Neuronal stem cell (in vitro differentiated cells): ENCODE data around the gene LRAT.

ENCODE experiments used
- DNase-seq: peaks from one replicate; pipeline ENCODE4 v3.0.0-alpha.2; 2013; ENCODE audit warnings: low spot score
- H2AFZ ChIP-seq: one replicate; pipeline ENCODE4 v1.6.1; 2013; ENCODE audit warnings: mild to moderate bottlenecking, low read length, inconsistent platforms
- H2AK5ac ChIP-seq: 2 replicates; pipeline ENCODE4 v1.6.1; 2013; ENCODE audit warnings: low read depth, mild to moderate bottlenecking, inconsistent platforms, low read length, moderate library complexity, mixed read lengths
- H2BK120ac ChIP-seq: 2 replicates; pipeline ENCODE4 v1.6.1; 2013; ENCODE audit warnings: low read depth, mild to moderate bottlenecking, inconsistent platforms, low read length, moderate library complexity, mixed read lengths
- H2BK12ac ChIP-seq: one replicate; pipeline ENCODE4 v1.6.1; 2013; ENCODE audit warnings: low read length, inconsistent platforms
- H2BK15ac ChIP-seq: 2 replicates; pipeline ENCODE4 v1.6.1; 2013; ENCODE audit warnings: mild to moderate bottlenecking, low read length, inconsistent platforms, mixed read lengths
- H2BK5ac ChIP-seq: one replicate; pipeline ENCODE4 v1.6.1; 2013; ENCODE audit warnings: inconsistent platforms, mild to moderate bottlenecking, low read length, moderate library complexity
- H3K14ac ChIP-seq: one replicate; pipeline ENCODE4 v1.6.1; 2013; ENCODE audit warnings: low read length, inconsistent platforms
- H3K18ac ChIP-seq: 2 replicates; pipeline ENCODE4 v1.6.1; 2013; ENCODE audit warnings: low read length, inconsistent platforms
- H3K23ac ChIP-seq: 2 replicates; pipeline ENCODE4 v1.6.1; 2013; ENCODE audit warnings: low read depth, mild to moderate bottlenecking, mixed read lengths, low read length, inconsistent platforms; ENCODE audit not compliant: poor library complexity
- H3K27ac ChIP-seq: replicated peaks from 3 replicates; pipeline ENCODE4 v1.5.1; 2013; ENCODE audit warnings: low read length, inconsistent platforms
- H3K27me3 ChIP-seq, 3 experiments: 2 replicates each; pipeline ENCODE4 v1.6.1; 2013; ENCODE audit warnings: low read length in 3 of 3, mild to moderate bottlenecking in 2 of 3, inconsistent platforms in 1 of 3, low read depth in 1 of 3, mixed read lengths in 1 of 3, moderate library complexity in 1 of 3; ENCODE audit not compliant: control insufficient read depth in 3 of 3, insufficient read depth in 3 of 3
- H3K36me3 ChIP-seq, 2 donors: replicated peaks in 1 of 2; 2 replicates each; pipeline ENCODE4 v1.6.1; 2013; ENCODE audit warnings: low read length in 2 of 2; ENCODE audit not compliant: control insufficient read depth in 2 of 2, insufficient read depth in 2 of 2
- H3K4ac ChIP-seq: 2 replicates; pipeline ENCODE4 v1.6.1; 2013; ENCODE audit warnings: inconsistent platforms, mild to moderate bottlenecking, low read length, moderate library complexity
- H3K4me1 ChIP-seq, 2 donors: 1 replicate in 1 of 2; 2 replicates in 1 of 2; pipeline ENCODE4 v1.6.1; 2013; ENCODE audit warnings: low read length in 2 of 2, low read depth in 1 of 2; ENCODE audit not compliant: control insufficient read depth in 2 of 2, insufficient read depth in 1 of 2
- H3K4me2 ChIP-seq: one replicate; pipeline ENCODE4 v1.6.1; 2013; ENCODE audit warnings: mild to moderate bottlenecking, low read length, inconsistent platforms; ENCODE audit not compliant: insufficient read depth, poor library complexity, severe bottlenecking
- H3K4me3 ChIP-seq, 2 donors: 2 replicates each; pipeline ENCODE4 v1.5.1; 2013; ENCODE audit warnings: low read length in 2 of 2, mild to moderate bottlenecking in 2 of 2, inconsistent platforms in 1 of 2, moderate library complexity in 1 of 2
- H3K79me1 ChIP-seq: one replicate; pipeline ENCODE4 v1.6.1; 2013; ENCODE audit warnings: low read depth, mild to moderate bottlenecking, inconsistent platforms, low read length, moderate library complexity
- H3K9ac ChIP-seq: one replicate; pipeline ENCODE4 v1.6.1; 2013; ENCODE audit warnings: mild to moderate bottlenecking, low read depth, low read length, inconsistent platforms; ENCODE audit not compliant: poor library complexity
- H3K9me3 ChIP-seq, 2 donors: replicated peaks in 1 of 2; 2 replicates each; pipeline versions ENCODE3 to v1.6.1; 2013; ENCODE audit warnings: low read length in 2 of 2, mild to moderate bottlenecking in 2 of 2, inconsistent platforms in 1 of 2, low read depth in 1 of 2, mixed read lengths in 1 of 2, moderate library complexity in 1 of 2; ENCODE audit not compliant: control insufficient read depth in 2 of 2, insufficient read depth in 1 of 2
- H4K8ac ChIP-seq: one replicate; pipeline ENCODE4 v1.6.1; 2013; ENCODE audit warnings: low read depth, mild to moderate bottlenecking, inconsistent platforms, low read length, moderate library complexity
- H4K91ac ChIP-seq: one replicate; pipeline ENCODE4 v1.6.1; 2013; ENCODE audit warnings: low read length, low read depth, mild to moderate bottlenecking, inconsistent platforms; ENCODE audit not compliant: poor library complexity
- WGBS, 2 donors: extraction: QIAGEN DNeasy Blood & Tissue Kit; methylation state at CpG; one replicate each; pipeline ENCODE4 v1.1.7; 2013; ENCODE audit warnings: missing lambda C conversion rate in 2 of 2, mixed read lengths in 1 of 2; ENCODE audit not compliant: insufficient read length in 2 of 2, insufficient replicate concordance in 1 of 2; ENCODE audit errors: extremely low coverage in 2 of 2; 5-methylcytosine and 5-hydroxymethylcytosine counted together

LRAT gene

DNA sequence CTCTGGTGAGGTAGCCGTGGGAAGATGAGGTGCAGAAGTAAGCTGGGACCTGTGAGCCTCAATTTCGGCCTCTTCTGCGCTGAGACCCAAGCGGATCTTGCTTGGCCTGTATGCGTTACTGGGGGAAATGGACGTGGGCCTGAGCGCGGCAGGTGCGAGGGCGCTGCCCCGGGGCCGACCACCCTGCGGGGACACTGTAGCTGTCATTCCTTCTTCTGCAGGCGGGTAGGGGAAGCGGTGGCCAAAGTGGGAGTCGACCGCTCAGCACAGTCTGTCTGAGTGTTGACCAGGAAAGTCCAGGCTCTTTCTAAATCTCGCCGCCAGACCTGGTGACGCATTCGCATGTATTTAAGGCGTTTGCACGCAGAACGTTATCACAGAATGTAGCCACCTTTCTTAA is 3.3 kb upstream of the LRAT start:
- H3K4me1 ChIP-seq: peaks cover 2 to 19% of the 10 kb centered on the region in 2 donors
- no peak overlapping the region for H3K4ac ChIP-seq
- H3K79me1 ChIP-seq: no peaks in the 10 kb centered on the region
- peak overlapping the region; percentile 45 for H2BK5ac ChIP-seq
- no peak overlapping the region for H3K23ac ChIP-seq
- H2AK5ac ChIP-seq: peak overlapping the region; percentile 56
- no peak overlapping the region for H4K91ac ChIP-seq
- no peak overlapping the region for H2BK120ac ChIP-seq
- no peak overlapping the region for H3K27ac ChIP-seq
- H3K9me3 ChIP-seq: peaks cover 2 to 4% of the 10 kb centered on the region in 2 donors
- peak overlapping the region; percentile 75 for H2BK15ac ChIP-seq
- H3K27me3 ChIP-seq: peaks cover 4 to 64% (median 49%) of the 10 kb centered on the region in 3 experiments
- no peak overlapping the region for H3K9ac ChIP-seq
- H3K18ac ChIP-seq: no peak overlapping the region
- no peak overlapping the region for H2BK12ac ChIP-seq
- no peak overlapping the region for H3K4me2 ChIP-seq
- H3K4me3 ChIP-seq: no peak overlapping the region
- no peaks in the 10 kb centered on the region for H3K36me3 ChIP-seq
- H4K8ac ChIP-seq: no peak overlapping the region
- no peak for DNase-seq
- WGBS, 2 donors: no CpG with 5 or more reads among the region's 24 CpGs
- no peak overlapping the region for H3K14ac ChIP-seq
- H2AFZ ChIP-seq: no peak overlapping the region

DNA sequence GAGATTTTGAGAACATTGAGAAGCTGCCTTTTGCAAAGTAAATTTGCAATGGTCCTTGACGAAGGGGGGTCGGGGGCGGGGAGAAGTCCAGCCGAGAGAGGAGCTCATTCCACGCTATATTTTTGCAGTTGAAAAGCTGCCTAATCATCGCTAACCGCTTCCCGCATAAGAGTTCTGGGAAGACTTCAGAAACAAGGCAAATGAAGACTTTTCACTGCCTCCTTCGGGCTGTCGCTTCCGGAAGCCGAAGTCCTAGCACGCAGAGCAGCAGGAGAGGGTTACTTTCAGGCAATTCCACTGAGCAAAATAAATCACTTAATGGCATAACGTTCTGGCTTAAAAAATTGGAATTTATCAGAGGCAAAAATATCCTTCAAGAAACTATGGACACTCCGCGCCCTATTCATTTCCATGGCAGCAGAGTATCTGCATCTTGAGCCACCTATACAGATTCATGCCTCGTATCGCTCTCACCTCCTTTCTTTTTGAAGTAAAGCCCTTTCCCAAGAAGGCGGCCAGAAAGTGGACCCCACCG is 2.6 kb upstream of the LRAT start:
- H3K27ac ChIP-seq: no peak overlapping the region
- no peaks in the 10 kb centered on the region for H3K79me1 ChIP-seq
- WGBS, 2 donors: no CpG with 5 or more reads among the region's 20 CpGs
- peak overlapping the region; percentile 38 for H3K4me2 ChIP-seq
- H2BK12ac ChIP-seq: no peak overlapping the region
- H3K23ac ChIP-seq: no peak overlapping the region
- H2BK15ac ChIP-seq: no peak overlapping the region
- H3K18ac ChIP-seq: no peak overlapping the region
- H3K4me1 ChIP-seq: peaks cover 2 to 19% of the 10 kb centered on the region in 2 donors
- no peak overlapping the region for H3K9ac ChIP-seq
- no peak overlapping the region for H4K8ac ChIP-seq
- H2BK120ac ChIP-seq: no peak overlapping the region
- peaks cover 4 to 72% (median 51%) of the 10 kb centered on the region in 3 experiments for H3K27me3 ChIP-seq
- H3K9me3 ChIP-seq: peaks cover 2 to 4% of the 10 kb centered on the region in 2 donors
- no peaks in the 10 kb centered on the region for H3K36me3 ChIP-seq
- H3K4ac ChIP-seq: no peak overlapping the region
- no peak overlapping the region for H4K91ac ChIP-seq
- H3K4me3 ChIP-seq: no peak overlapping the region
- H3K14ac ChIP-seq: no peak overlapping the region
- H2BK5ac ChIP-seq: no peak overlapping the region
- no peak for DNase-seq
- no peak overlapping the region for H2AFZ ChIP-seq
- H2AK5ac ChIP-seq: no peak overlapping the region

DNA sequence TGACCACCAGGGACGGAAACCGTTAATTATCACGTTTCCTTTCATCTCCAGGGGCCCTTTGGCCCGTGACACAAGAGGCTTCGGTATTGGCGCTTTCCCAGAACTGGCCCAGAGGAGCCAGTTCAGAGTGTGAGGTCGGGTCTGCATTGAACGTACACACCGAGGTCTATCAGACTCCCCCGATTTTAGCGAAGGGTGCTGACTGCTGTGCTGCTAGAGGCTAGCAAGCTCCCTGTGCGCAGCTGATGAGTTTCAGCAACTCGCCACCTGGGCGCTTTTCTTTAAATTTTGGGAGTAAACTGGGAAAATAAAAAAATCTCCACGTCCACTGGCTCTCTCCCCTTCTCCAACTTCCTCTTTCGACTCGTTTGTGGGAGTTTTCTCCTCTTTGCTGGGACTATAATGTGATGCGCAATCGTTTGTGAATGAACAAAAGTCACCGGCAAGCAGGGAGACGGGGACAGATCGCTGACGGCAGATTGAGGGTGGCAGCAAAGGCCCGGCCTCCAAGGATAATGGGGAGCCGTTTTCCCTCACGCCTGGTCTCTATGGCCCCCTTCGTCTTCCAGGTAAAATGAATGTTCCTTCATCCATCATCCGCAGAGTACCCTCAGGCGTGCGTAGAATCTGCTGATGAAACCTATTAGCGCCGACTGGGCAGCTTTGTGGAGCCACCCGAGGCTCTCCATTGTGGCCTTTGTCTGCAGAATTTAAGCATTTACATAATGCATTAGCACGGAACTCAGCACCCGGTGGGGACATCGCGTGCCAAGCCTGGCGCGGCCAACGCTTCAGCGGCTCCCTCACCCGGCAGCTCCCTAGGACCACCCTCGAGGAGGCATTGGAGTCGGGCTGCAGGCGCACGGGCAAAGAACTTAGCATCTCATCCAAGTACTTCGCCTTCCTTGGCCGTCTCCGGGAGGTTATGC is 1.6 kb upstream of the LRAT start:
- Histone ChIP-seq H2BK12ac (no peak overlapping the region), H3K4me1 (peaks cover 2 to 19% of the 10 kb centered on the region in 2 donors), H4K91ac (no peak overlapping the region), H2BK5ac (no peak overlapping the region), H3K14ac (no peak overlapping the region), H3K9me3 (peaks cover 2 to 4% of the 10 kb centered on the region in 2 donors), H2BK15ac (peak overlapping the region; percentile 4), H2AK5ac (no peak overlapping the region), H3K4ac (no peak overlapping the region), H3K9ac (peak overlapping the region; percentile 66), H3K36me3 (no peaks in the 10 kb centered on the region), H3K18ac (peak overlapping the region; percentile 55), H3K23ac (no peak overlapping the region), H2AFZ (peak overlapping the region; percentile 72), H2BK120ac (no peak overlapping the region), H3K27ac (no peak overlapping the region), H4K8ac (no peak overlapping the region), H3K27me3 (peaks cover 4 to 80% (median 51%) of the 10 kb centered on the region in 3 experiments), H3K4me3 (peak overlapping the region; percentile 0 to 74), H3K79me1 (no peaks in the 10 kb centered on the region), H3K4me2 (peak overlapping the region; percentile 98)
- DNase-seq: peak; percentile 55
- no CpG with 5 or more reads among the region's 49 CpGs for WGBS, 2 donors

DNA sequence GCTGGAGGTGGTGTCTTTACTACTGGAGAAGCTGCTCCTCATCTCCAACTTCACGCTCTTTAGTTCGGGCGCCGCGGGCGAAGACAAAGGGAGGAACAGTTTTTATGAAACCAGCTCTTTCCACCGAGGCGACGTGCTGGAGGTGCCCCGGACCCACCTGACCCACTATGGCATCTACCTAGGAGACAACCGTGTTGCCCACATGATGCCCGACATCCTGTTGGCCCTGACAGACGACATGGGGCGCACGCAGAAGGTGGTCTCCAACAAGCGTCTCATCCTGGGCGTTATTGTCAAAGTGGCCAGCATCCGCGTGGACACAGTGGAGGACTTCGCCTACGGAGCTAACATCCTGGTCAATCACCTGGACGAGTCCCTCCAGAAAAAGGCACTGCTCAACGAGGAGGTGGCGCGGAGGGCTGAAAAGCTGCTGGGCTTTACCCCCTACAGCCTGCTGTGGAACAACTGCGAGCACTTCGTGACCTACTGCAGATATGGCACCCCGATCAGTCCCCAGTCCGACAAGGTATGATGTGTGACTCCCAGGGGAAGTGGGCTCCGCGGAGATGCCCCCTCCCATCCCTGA is 634 bp downstream of the LRAT start:
- Histone ChIP-seq H3K18ac (peak overlapping the region; percentile 62), H3K4me2 (peak overlapping the region; percentile 95), H3K23ac (peak overlapping the region; percentile 98), H4K8ac (no peak overlapping the region), H3K4me3 (peak overlapping the region in 1 of 2 donors; percentile 84), H2BK5ac (no peak overlapping the region), H2AK5ac (no peak overlapping the region), H2BK15ac (peak overlapping the region; percentile 46), H3K4ac (no peak overlapping the region), H3K79me1 (no peaks in the 10 kb centered on the region), H3K4me1 (peaks cover 2 to 14% of the 10 kb centered on the region in 2 donors), H2AFZ (peak overlapping the region; percentile 73), H3K27ac (no peak overlapping the region), H2BK12ac (no peak overlapping the region), H3K9me3 (peaks cover 2 to 4% of the 10 kb centered on the region in 2 donors), H3K9ac (peak overlapping the region; percentile 79), H4K91ac (no peak overlapping the region), H2BK120ac (no peak overlapping the region), H3K27me3 (peaks cover 4 to 79% (median 51%) of the 10 kb centered on the region in 3 experiments), H3K14ac (peak overlapping the region; percentile 57), H3K36me3 (no peaks in the 10 kb centered on the region)
- no CpG with 5 or more reads among the region's 31 CpGs for WGBS, 2 donors
- no peak for DNase-seq
